HCT116 (cell line): ENCODE measurements around the gene KIF1A. TPM values are rescaled to one million over a fixed set of nuclear protein-coding genes. Genes with fewer than 3 reads are reported as not detected.

Source experiments
- ATAC-seq: fragments of 200-7000 bp; cut with Tn5 transposase; 2 replicates; pipeline ENCODE4 v1.9.1; 2020; ENCODE audit warnings: mild to moderate bottlenecking, moderate library complexity
- BruUV-seq: library from RNA; stranded (reverse); fragments of 400-500 nt; replicated peaks from 2 replicates; lab custom pipeline; 2021; lab: Mats Ljungman, UMichigan
- CTCF ChIA-PET: fragments of 300-600 bp; sonication (Branson Sonifier 250); formaldehyde crosslinking; loops from one replicate; lab custom pipeline; 2021; ENCODE audit warnings: antibody characterized with exemption; lab: Charles Lee
- POLR2A ChIA-PET: fragments of 300-600, 350-600 bp; sonication (Branson Sonifier 250); formaldehyde crosslinking; loops from one replicate; lab custom pipeline; 2021; ENCODE audit warnings: antibody characterized with exemption; lab: Charles Lee
- RAD21 ChIA-PET, 2 experiments: fragments of 300-600 bp; sonication (Branson Sonifier 250); formaldehyde crosslinking; loops; one replicate each; lab custom pipeline; 2023; ENCODE audit warnings: low total read pairs in 2 of 2; ENCODE audit not compliant: uncharacterized antibody in 2 of 2, unreplicated experiment in 2 of 2, low non-redundant PET in 1 of 2; lab: Charles Lee
- DNase-seq: peaks from one replicate; pipeline ENCODE4 v3.0.0-alpha.2; 2010; ENCODE audit warnings: low read depth, low spot score
- H2AFZ ChIP-seq: fragments of 200-600 bp; shearing (Covaris generic), sonication (generic); 2 replicates; pipeline ENCODE4 v1.6.1; 2017; ENCODE audit warnings: low read depth, mixed run types, mixed read lengths, antibody characterized with exemption, low read length; ENCODE audit not compliant: poor library complexity, severe bottlenecking
- H3K27ac ChIP-seq: 2 replicates; pipeline ENCODE4 v1.5.1; 2012; ENCODE audit warnings: low read depth, low read length
- H3K27me3 ChIP-seq: fragments of 200-600 bp; sonication (generic); 2 replicates; pipeline ENCODE4 v1.6.1; 2016; ENCODE audit warnings: mixed run types, low read length, mixed read lengths; ENCODE audit not compliant: insufficient read depth
- H3K36me3 ChIP-seq, 2 experiments: fragments of 200-500 bp in 1 of 2; fragments of 200-600 bp in 1 of 2; sonication (Bioruptor generic) in 1 of 2; sonication (generic) in 1 of 2; 2 replicates each; pipeline versions ENCODE4 v1.5.1 to v1.6.1; 2014 to 2016; ENCODE audit warnings: low read length in 2 of 2, inconsistent platforms in 1 of 2, mixed read lengths in 1 of 2, mixed run types in 1 of 2; ENCODE audit not compliant: insufficient read depth in 2 of 2, control insufficient read depth in 1 of 2
- H3K4me1 ChIP-seq, 2 experiments: fragments of 200-600 bp in 1 of 2; sonication (generic) in 1 of 2; 2 replicates each; pipeline versions ENCODE4 v1.5.1 to v1.6.1; 2012 to 2017; ENCODE audit warnings: low read length in 2 of 2, inconsistent platforms in 1 of 2, mild to moderate bottlenecking in 1 of 2, mixed read lengths in 1 of 2, mixed run types in 1 of 2, moderate library complexity in 1 of 2; ENCODE audit not compliant: insufficient read depth in 2 of 2, control insufficient read depth in 1 of 2
- H3K4me2 ChIP-seq: fragments of 200-600 bp; sonication (generic); 2 replicates; pipeline ENCODE4 v1.6.1; 2017; ENCODE audit warnings: mixed run types, low read length, mixed read lengths
- H3K4me3 ChIP-seq, 2 experiments: fragments of 200-600 bp in 1 of 2; sonication (generic) in 1 of 2; replicated peaks in 1 of 2; 2 replicates each; pipeline ENCODE4 v1.5.1; 2011 to 2016; ENCODE audit warnings: low read length in 2 of 2, control low read depth in 1 of 2, low read depth in 1 of 2, mild to moderate bottlenecking in 1 of 2, mixed read lengths in 1 of 2, mixed run types in 1 of 2
- H3K79me2 ChIP-seq: fragments of 200-600 bp; sonication (generic); 2 replicates; pipeline ENCODE4 v1.6.1; 2017; ENCODE audit warnings: mild to moderate bottlenecking, mixed run types, low read length, moderate library complexity, mixed read lengths; ENCODE audit not compliant: insufficient read depth
- H3K9ac ChIP-seq: fragments of 200-600 bp; sonication (generic); 2 replicates; pipeline ENCODE4 v1.6.1; 2016; ENCODE audit warnings: low read length, mixed read lengths
- H3K9me2 ChIP-seq: fragments of 200-600 bp; sonication (generic), shearing (Covaris generic); 2 replicates; pipeline ENCODE4 v1.6.1; 2017; ENCODE audit warnings: mixed run types, mild to moderate bottlenecking, moderate library complexity; ENCODE audit not compliant: insufficient read depth
- H3K9me3 ChIP-seq, 2 experiments: fragments of 200-500 bp in 1 of 2; fragments of 200-600 bp in 1 of 2; sonication (Bioruptor generic) in 1 of 2; sonication (generic) in 1 of 2; 2 replicates each; pipeline ENCODE4 v1.6.1; 2014 to 2017; ENCODE audit warnings: low read length in 2 of 2, mixed read lengths in 2 of 2, inconsistent platforms in 1 of 2, low read depth in 1 of 2, mild to moderate bottlenecking in 1 of 2, mixed run types in 1 of 2, moderate library complexity in 1 of 2; ENCODE audit not compliant: control insufficient read depth in 1 of 2, insufficient read depth in 1 of 2
- H4K20me1 ChIP-seq: fragments of 200-600 bp; sonication (generic), shearing (Covaris generic); 2 replicates; pipeline ENCODE4 v1.6.1; 2017; ENCODE audit warnings: mixed run types, mild to moderate bottlenecking, moderate library complexity; ENCODE audit not compliant: insufficient read depth
- CBX3 ChIP-seq: IDR thresholded peaks from 2 replicates; pipeline ENCODE4 v1.6.1; 2012; ENCODE audit warnings: low read depth
- EGR1 ChIP-seq: IDR thresholded peaks from 2 replicates; pipeline ENCODE4 v1.6.1; 2012; ENCODE audit warnings: low read depth
- ELF1 ChIP-seq: IDR thresholded peaks from 2 replicates; pipeline ENCODE4 v1.6.1; 2012; ENCODE audit warnings: low read depth, borderline replicate concordance
- EZH2 ChIP-seq: fragments of 200-600 bp; sonication (generic); IDR thresholded peaks from 2 replicates; pipeline ENCODE4 v1.6.1; 2017; ENCODE audit warnings: antibody characterized with exemption, mixed run types
- FOSL1 ChIP-seq: IDR thresholded peaks from 2 replicates; pipeline ENCODE4 v1.6.1; 2012; ENCODE audit warnings: low read depth
- JUND ChIP-seq: IDR thresholded peaks from 2 replicates; pipeline ENCODE4 v1.6.1; 2012
- MAX ChIP-seq: IDR thresholded peaks from 2 replicates; pipeline ENCODE4 v1.6.1; 2012
- POLR2A ChIP-seq: IDR thresholded peaks from 2 replicates; pipeline ENCODE4 v1.7.0; 2011; ENCODE audit warnings: borderline replicate concordance; ENCODE audit not compliant: insufficient read depth, insufficient read length; ENCODE audit errors: extremely low read depth
- RAD21 ChIP-seq: IDR thresholded peaks from 2 replicates; pipeline ENCODE4 v1.6.1; 2012; ENCODE audit warnings: low read depth, mild to moderate bottlenecking
- SIN3A ChIP-seq: IDR thresholded peaks from 2 replicates; pipeline ENCODE4 v1.6.1; 2012; ENCODE audit warnings: low read depth
- SP1 ChIP-seq: IDR thresholded peaks from 2 replicates; pipeline ENCODE4 v1.6.1; 2012; ENCODE audit warnings: low read depth
- SRF ChIP-seq: IDR thresholded peaks from 2 replicates; pipeline ENCODE4 v1.6.1; 2012; ENCODE audit warnings: low read depth
- TCF7L2 ChIP-seq: IDR thresholded peaks from 2 replicates; pipeline ENCODE4 v1.7.0; 2011; ENCODE audit warnings: borderline replicate concordance, inconsistent platforms; ENCODE audit not compliant: insufficient read depth, insufficient read length; ENCODE audit errors: extremely low read depth
- YY1 ChIP-seq: IDR thresholded peaks from 2 replicates; pipeline ENCODE4 v1.6.1; 2011; ENCODE audit warnings: low read length, low read depth, moderate library complexity, mild to moderate bottlenecking; ENCODE audit not compliant: insufficient replicate concordance; ENCODE audit errors: extremely low read depth
- ZFX ChIP-seq: fragments of 450-650 bp; IDR thresholded peaks from 2 replicates; pipeline ENCODE4 v1.6.1; 2017
- ZNF274 ChIP-seq: fragments of 200-500 bp; sonication (Bioruptor generic); IDR thresholded peaks from 2 replicates; pipeline ENCODE4 v1.6.1; 2014; ENCODE audit warnings: mild to moderate bottlenecking, low read depth, low read length, inconsistent platforms
- intact Hi-C: fragments of 100-400 bp; cut with micrococcal nuclease; formaldehyde crosslinking; loops from 2 replicates; pipeline ENCODE4 v1.10.0; 2022
- total RNA-seq: library from RNA; stranded (reverse); gene quantifications from one replicate; pipeline ENCODE4 v1.2.1, GENCODE V29; 2021; ENCODE audit not compliant: unreplicated experiment
- TF ChIP-seq, protein P1 (sequence below): IDR thresholded peaks from 2 replicates; pipeline ENCODE4 v1.6.1; 2012; ENCODE audit warnings: low read depth

The KIF1A gene
- total RNA-seq, 1 experiment from 2014 or later = 0.27 TPM

- no peak for ATAC-seq
- Histone ChIP-seq H3K4me2 (no peak overlapping the region), H3K4me3 (no peak overlapping the region), H3K9ac (no peak overlapping the region), H3K9me3 (no peaks in the 10 kb centered on the region; a peak in 2 of 4 replicates), H3K27ac (no peak overlapping the region), H3K79me2 (no peaks in the 10 kb centered on the region), H4K20me1 (no peaks in the 10 kb centered on the region), H3K9me2 (no peaks in the 10 kb centered on the region), H3K27me3 (no peaks in the 10 kb centered on the region), H3K36me3 (no peaks in the 10 kb centered on the region), H3K4me1 (no peaks in the 10 kb centered on the region), H2AFZ (no peak overlapping the region)
- BruUV-seq = no TSS peak
- POLR2A ChIA-PET = no interaction called here
- no peak for DNase-seq
- intact Hi-C loops = loop anchor here (2.0 to 10.0 kb wide), 3 partner anchors 141 to 1027 kb away; no protein-coding TSS in a partner anchor
- RAD21 ChIA-PET = no interaction called here
- CTCF ChIA-PET = no interaction called here
- TF ChIP-seq JUND (no peak), SRF (no peak), TCF7L2 (no peak), POLR2A (no peak), EGR1 (no peak), SIN3A (no peak), RAD21 (no peak), CBX3 (no peak)
These were observed 30.0 kb upstream of the KIF1A start for GRCh38 chr2:240850026-240850425.

GRCh38 chr2:240848900-240849680 is 29.1 kb upstream of the KIF1A start:
- intact Hi-C loops = no loop called here
- Histone ChIP-seq H3K27ac (no peak overlapping the region), H2AFZ (no peak overlapping the region), H3K4me3 (no peak overlapping the region), H3K9me3 (no peaks in the 10 kb centered on the region; a peak in 1 of 4 replicates), H3K4me2 (no peak overlapping the region), H4K20me1 (no peaks in the 10 kb centered on the region), H3K36me3 (no peaks in the 10 kb centered on the region), H3K79me2 (no peaks in the 10 kb centered on the region), H3K4me1 (no peaks in the 10 kb centered on the region), H3K9me2 (no peaks in the 10 kb centered on the region), H3K27me3 (no peaks in the 10 kb centered on the region), H3K9ac (no peak overlapping the region)
- POLR2A ChIA-PET = no interaction called here
- CTCF ChIA-PET = no interaction called here
- DNase-seq (no peak), ATAC-seq (no peak)
- no TSS peak for BruUV-seq
- RAD21 ChIA-PET = no interaction called here
- no peak for TF ChIP-seq FOSL1
- no peak for TF ChIP-seq ZNF274
- TF ChIP-seq MAX = no peak
- TF ChIP-seq POLR2A = no peak
- no peak for TF ChIP-seq EZH2
- no peak for TF ChIP-seq YY1
- TF ChIP-seq ZFX = no peak
- TF ChIP-seq, protein P1, sequence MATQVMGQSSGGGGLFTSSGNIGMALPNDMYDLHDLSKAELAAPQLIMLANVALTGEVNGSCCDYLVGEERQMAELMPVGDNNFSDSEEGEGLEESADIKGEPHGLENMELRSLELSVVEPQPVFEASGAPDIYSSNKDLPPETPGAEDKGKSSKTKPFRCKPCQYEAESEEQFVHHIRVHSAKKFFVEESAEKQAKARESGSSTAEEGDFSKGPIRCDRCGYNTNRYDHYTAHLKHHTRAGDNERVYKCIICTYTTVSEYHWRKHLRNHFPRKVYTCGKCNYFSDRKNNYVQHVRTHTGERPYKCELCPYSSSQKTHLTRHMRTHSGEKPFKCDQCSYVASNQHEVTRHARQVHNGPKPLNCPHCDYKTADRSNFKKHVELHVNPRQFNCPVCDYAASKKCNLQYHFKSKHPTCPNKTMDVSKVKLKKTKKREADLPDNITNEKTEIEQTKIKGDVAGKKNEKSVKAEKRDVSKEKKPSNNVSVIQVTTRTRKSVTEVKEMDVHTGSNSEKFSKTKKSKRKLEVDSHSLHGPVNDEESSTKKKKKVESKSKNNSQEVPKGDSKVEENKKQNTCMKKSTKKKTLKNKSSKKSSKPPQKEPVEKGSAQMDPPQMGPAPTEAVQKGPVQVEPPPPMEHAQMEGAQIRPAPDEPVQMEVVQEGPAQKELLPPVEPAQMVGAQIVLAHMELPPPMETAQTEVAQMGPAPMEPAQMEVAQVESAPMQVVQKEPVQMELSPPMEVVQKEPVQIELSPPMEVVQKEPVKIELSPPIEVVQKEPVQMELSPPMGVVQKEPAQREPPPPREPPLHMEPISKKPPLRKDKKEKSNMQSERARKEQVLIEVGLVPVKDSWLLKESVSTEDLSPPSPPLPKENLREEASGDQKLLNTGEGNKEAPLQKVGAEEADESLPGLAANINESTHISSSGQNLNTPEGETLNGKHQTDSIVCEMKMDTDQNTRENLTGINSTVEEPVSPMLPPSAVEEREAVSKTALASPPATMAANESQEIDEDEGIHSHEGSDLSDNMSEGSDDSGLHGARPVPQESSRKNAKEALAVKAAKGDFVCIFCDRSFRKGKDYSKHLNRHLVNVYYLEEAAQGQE = no peak
- TF ChIP-seq ELF1 = no peak
- TF ChIP-seq SRF = no peak
- TF ChIP-seq CBX3 = no peak
- no peak for TF ChIP-seq RAD21
- TF ChIP-seq SP1 = no peak
